Hematopoietic multipotent progenitor cell treated with erythropoietin and hydrocortisone succinate and interleukin-3 and kit ligand, for 17 days (in vitro differentiated cells): ENCODE results near the gene NEU1.
A peak's percentile ranks its signal among the peaks of the same experiment; 100 is the strongest.
"Not testable (repeated sequence)": the region's sequence is repeated elsewhere in the genome, so short reads cannot be mapped to it uniquely, and the experiment has no call there.

Source experiments
- DNase-seq: peaks from one replicate; pipeline ENCODE4 v3.0.0-alpha.2; 2015; ENCODE audit warnings: low spot score

NEU1 gene

GRCh38 chr6:31838968-31839367 is 23.7 kb downstream of the NEU1 start:
- no peak for DNase-seq

- not testable (repeated sequence) for DNase-seq
Observed at GRCh38 chr6:31838114-31838553, 24.5 kb downstream of the NEU1 start.

- no peak for DNase-seq
Observed at GRCh38 chr6:31837369-31838113, 25.1 kb downstream of the NEU1 start.

DNA sequence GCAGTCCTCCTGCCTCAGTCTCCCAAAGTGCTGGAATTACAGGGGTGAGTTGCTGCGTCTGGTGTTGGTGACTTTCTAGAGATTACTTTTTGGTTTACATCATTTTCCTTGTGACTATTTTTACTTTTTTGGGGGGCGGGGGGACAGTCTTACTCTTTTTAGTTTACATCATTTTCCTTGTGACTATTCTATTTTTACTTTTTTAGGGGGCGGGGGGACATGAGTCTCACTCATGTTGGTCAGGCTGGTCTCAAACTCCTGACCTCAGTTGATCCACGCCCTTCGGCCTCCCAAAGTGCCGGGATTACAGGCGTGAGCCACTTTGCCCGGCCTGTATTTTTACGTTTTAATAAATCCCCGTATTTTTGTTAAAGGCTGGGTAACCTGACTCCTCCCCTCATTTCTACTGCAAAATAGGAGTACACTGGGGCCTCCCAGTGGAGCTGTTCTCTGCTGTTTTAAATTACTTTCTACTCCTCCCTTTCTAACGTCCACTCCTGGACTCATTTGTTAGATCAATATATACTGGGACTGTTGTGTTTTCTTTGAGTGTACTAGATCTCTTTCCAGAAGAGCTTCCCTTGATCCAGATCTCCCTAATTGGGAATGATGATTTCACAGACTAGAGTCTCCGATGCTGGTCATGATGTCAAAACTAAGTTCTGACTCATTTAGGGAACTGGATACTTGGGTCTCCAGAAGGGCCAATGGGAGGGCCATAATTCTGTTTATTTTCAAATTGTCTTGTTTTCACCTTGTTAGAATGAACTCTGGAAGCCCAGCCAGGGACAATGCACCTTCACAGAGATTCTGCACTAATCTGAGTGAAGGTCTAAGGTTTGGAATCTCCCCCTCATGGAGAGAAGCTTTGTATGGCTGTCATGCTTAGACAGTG is 25.9 kb downstream of the NEU1 start:
- peak; percentile 65 for DNase-seq

- DNase-seq, result peak; percentile 61
Observed at GRCh38 chr6:31836047-31836473, 26.6 kb downstream of the NEU1 start.

- peak; percentile 79 for DNase-seq
Observed at GRCh38 chr6:31834367-31835250, 28.0 kb downstream of the NEU1 start.

DNA sequence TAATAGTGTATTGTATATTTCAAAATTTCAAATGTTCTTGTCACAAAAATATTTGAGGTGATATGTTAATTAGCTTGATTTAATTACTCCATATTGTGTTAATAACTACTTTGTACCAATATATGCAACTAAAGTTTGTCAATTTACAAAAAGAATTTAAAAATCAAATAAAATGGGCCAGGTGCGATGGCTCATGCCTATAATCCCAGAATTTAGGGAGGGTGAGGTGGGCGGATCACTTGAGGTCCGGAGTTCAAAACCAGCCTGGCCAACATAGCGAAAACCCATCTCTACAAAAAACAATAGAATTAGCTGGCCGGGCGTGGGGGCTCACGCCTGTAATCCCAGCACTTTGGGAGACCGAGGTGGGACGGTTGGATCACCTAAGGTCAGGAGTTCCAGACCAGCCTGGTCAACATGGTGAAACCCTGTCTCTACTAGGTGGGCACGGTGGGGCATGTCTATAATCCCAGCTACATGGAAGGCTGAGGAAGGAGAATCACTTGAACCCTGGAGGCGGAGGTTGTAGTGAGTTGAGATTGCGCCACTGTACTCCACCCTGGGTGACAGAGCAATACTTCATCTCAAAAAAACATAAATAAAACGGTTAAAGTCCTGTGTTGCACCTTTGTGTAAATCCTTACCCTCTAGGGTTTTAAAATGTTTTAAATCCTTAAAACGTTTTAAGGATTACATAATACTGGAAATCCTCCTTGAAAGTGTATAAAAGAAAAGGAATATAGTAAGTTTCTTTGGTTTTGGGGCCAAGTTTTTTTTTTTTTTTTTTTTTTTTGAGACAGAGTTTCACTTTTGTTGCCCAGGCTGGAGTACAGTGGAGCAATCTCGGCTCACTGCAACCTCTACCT is 31.0 kb downstream of the NEU1 start:
- DNase-seq, result peak; percentile 75

- peak; percentile 50 for DNase-seq
Observed at GRCh38 chr6:31830886-31831335, 31.7 kb downstream of the NEU1 start.

GRCh38 chr6:31829633-31830283 is 32.9 kb downstream of the NEU1 start:
- peak; percentile 88 for DNase-seq

- DNase-seq, result peak; percentile 98
Observed at GRCh38 chr6:31827286-31828079, 35.1 kb downstream of the NEU1 start, which contains the start of gene HSPA1B. HSPA1B (plus strand) TSS chr6:31827738; CDS start chr6:31827951, 213 bp downstream.

- DNase-seq, result no peak
Observed at GRCh38 chr6:31826793-31827285, 35.8 kb downstream of the NEU1 start.

- DNase-seq, result no peak
Observed at GRCh38 chr6:31825553-31825952, 37.1 kb downstream of the NEU1 start.

- DNase-seq, result not testable (repeated sequence)
Observed at GRCh38 chr6:31823592-31824196, 38.9 kb downstream of the NEU1 start.

GRCh38 chr6:31822036-31822821 is 40.4 kb downstream of the NEU1 start:
- peak; percentile 97 for DNase-seq

GRCh38 chr6:31821301-31822035 is 41.2 kb downstream of the NEU1 start:
- peak; percentile 89 for DNase-seq

GRCh38 chr6:31820399-31820798 is 42.2 kb downstream of the NEU1 start:
- not testable (repeated sequence) for DNase-seq

DNA sequence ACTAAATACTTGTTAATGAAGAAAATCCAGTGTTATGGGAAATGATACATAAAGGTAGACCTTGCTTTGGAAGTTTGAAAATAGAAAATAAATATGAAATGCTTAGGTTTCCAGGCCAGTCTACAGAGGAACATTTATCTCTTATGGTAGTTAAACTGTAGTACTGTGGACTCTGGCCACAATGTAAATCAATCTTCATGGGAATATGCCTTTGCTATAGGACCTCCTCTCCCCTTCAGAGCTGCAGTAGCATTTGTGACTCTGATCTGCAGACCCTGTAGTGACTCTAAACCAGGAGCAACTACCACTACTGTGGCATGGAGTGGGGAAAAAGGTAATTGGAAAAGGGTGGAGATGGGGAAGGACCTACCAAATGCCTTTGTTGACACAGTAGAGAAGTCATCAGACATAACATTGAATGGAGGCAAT is 42.7 kb downstream of the NEU1 start:
- DNase-seq, result no peak
